Progenitor cell of endocrine pancreas (in vitro differentiated cells): ENCODE results near the gene TIMP3. TPM values are rescaled to one million over a fixed set of nuclear protein-coding genes. Genes with fewer than 3 reads are reported as not detected.

Experiments
- DNase-seq: peaks from one replicate; pipeline ENCODE4 v3.0.0; 2021; ENCODE audit warnings: low spot score; ENCODE audit not compliant: unreplicated experiment
- H3K27ac Mint-ChIP-seq: 2 replicates; pipeline ENCODE4 v1.8.0; 2021; ENCODE audit warnings: mild to moderate bottlenecking, moderate library complexity, mixed read lengths
- H3K27me3 Mint-ChIP-seq: 2 replicates; pipeline ENCODE4 v1.8.0; 2021; ENCODE audit warnings: mixed read lengths
- H3K36me3 Mint-ChIP-seq: 2 replicates; pipeline ENCODE4 v1.8.0; 2022; ENCODE audit warnings: mixed read lengths; ENCODE audit not compliant: insufficient read depth
- H3K4me1 Mint-ChIP-seq: 2 replicates; pipeline ENCODE4 v1.8.0; 2021; ENCODE audit warnings: low read depth, mixed read lengths
- H3K4me3 Mint-ChIP-seq: 2 replicates; pipeline ENCODE4 v1.8.0; 2021; ENCODE audit warnings: low read depth, mild to moderate bottlenecking, moderate library complexity, mixed read lengths
- H3K9me3 Mint-ChIP-seq: 2 replicates; pipeline ENCODE4 v1.8.0; 2021; ENCODE audit warnings: low read depth, mixed read lengths
- total RNA-seq: library from RNA; stranded (reverse); gene quantifications from 2 replicates; pipeline ENCODE4 v1.2.1, GENCODE V29; 2021
- TF ChIP-seq, protein P1 (sequence below): fragments of 200-600 bp; sonication (generic); IDR thresholded peaks from one replicate; pipeline ENCODE4 v1.5.0; 2021; ENCODE audit warnings: antibody characterized with exemption, mild to moderate bottlenecking; ENCODE audit not compliant: unreplicated experiment

TIMP3 gene
- total RNA-seq, 1 donor from 2014 or later: 2.4 TPM

DNA sequence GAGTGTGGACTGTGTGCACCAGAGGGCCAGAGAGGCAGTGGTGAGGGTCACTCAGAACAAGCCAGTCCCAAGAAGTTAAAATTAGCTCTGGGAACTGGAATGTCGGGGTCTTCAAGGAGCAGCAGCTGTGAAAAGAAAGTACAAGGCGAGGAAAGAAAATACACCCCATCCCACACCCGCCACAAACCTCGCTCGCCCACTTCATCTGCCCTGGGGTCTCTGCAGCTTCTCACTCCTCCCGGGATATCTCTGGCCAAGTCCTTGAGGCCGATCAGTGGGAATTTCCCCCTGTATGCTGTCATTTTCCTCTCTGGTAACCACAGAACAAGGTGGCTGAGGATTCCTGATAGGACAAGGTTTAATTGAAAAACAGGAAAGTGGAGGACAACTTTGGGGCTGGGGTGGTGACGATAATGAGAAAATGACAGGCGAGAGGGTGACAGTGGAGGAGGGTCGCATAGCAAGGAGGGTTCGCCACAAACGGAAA, 36.3 kb upstream of the TIMP3 start:
- Mint-ChIP-seq H3K27ac (no peak overlapping the region), H3K27me3 (peaks cover 6% of the 10 kb centered on the region), H3K4me1 (no peaks in the 10 kb centered on the region), H3K4me3 (no peak overlapping the region), H3K36me3 (no peaks in the 10 kb centered on the region), H3K9me3 (no peaks in the 10 kb centered on the region)
- TF ChIP-seq, protein P1, sequence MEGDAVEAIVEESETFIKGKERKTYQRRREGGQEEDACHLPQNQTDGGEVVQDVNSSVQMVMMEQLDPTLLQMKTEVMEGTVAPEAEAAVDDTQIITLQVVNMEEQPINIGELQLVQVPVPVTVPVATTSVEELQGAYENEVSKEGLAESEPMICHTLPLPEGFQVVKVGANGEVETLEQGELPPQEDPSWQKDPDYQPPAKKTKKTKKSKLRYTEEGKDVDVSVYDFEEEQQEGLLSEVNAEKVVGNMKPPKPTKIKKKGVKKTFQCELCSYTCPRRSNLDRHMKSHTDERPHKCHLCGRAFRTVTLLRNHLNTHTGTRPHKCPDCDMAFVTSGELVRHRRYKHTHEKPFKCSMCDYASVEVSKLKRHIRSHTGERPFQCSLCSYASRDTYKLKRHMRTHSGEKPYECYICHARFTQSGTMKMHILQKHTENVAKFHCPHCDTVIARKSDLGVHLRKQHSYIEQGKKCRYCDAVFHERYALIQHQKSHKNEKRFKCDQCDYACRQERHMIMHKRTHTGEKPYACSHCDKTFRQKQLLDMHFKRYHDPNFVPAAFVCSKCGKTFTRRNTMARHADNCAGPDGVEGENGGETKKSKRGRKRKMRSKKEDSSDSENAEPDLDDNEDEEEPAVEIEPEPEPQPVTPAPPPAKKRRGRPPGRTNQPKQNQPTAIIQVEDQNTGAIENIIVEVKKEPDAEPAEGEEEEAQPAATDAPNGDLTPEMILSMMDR: no peak
- no peak for DNase-seq

DNA sequence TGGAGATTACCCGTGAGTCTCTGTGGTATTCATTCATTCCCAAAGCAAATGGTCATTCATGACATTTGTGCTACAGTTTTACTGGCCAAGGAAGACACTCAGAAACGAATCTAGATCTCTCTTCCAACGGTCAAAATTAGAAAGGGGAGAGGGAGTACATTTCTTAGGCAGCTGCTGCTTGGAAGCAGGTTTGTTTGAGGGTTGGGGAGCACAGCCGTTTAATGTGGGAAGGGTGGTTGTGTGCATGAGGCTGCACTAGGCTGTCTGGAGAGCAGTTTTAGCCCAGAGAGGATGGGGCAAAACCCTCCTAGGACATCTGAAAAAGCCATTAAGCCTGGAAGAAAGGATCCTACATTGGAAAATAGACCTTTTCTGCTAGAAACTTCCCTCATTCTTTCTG, 29.7 kb upstream of the TIMP3 start:
- H3K9me3 Mint-ChIP-seq: no peaks in the 10 kb centered on the region
- peaks cover 5% of the 10 kb centered on the region for H3K27me3 Mint-ChIP-seq
- no peak for DNase-seq
- H3K36me3 Mint-ChIP-seq: no peaks in the 10 kb centered on the region
- no peak overlapping the region for H3K4me3 Mint-ChIP-seq
- H3K27ac Mint-ChIP-seq: no peak overlapping the region
- TF ChIP-seq, protein P1: no peak
- no peaks in the 10 kb centered on the region for H3K4me1 Mint-ChIP-seq

- H3K36me3 Mint-ChIP-seq: no peaks in the 10 kb centered on the region
- no peak overlapping the region for H3K27ac Mint-ChIP-seq
- H3K27me3 Mint-ChIP-seq: peaks cover 5% of the 10 kb centered on the region
- no peak overlapping the region for H3K4me3 Mint-ChIP-seq
- H3K4me1 Mint-ChIP-seq: peaks cover 7% of the 10 kb centered on the region
- H3K9me3 Mint-ChIP-seq: no peaks in the 10 kb centered on the region
- DNase-seq: no peak
- TF ChIP-seq, protein P1: peak; percentile 37
These were observed 25.5 kb upstream of the TIMP3 start for GRCh38 chr22:32775957-32776356.

- Mint-ChIP-seq H3K36me3 (no peaks in the 10 kb centered on the region), H3K27ac (no peak overlapping the region), H3K4me3 (no peak overlapping the region), H3K4me1 (peaks cover 8% of the 10 kb centered on the region), H3K27me3 (peaks cover 5% of the 10 kb centered on the region), H3K9me3 (no peaks in the 10 kb centered on the region)
- DNase-seq: no peak
- TF ChIP-seq, protein P1: no peak
These were observed 25.1 kb upstream of the TIMP3 start for GRCh38 chr22:32776397-32776796.

- Mint-ChIP-seq H3K4me3 (no peak overlapping the region), H3K27me3 (peaks cover 5% of the 10 kb centered on the region), H3K4me1 (peaks cover 8% of the 10 kb centered on the region), H3K36me3 (no peaks in the 10 kb centered on the region), H3K9me3 (no peaks in the 10 kb centered on the region), H3K27ac (no peak overlapping the region)
- no peak for DNase-seq
- TF ChIP-seq, protein P1: no peak
These were observed 24.7 kb upstream of the TIMP3 start for GRCh38 chr22:32776802-32777201.
